Right kidney (tissue), 1 donor: ENCODE data around the gene GPR85.
"Not testable (repeated sequence)": the region's sequence is repeated elsewhere in the genome, so short reads cannot be mapped to it uniquely, and the experiment has no call there.

Experiments
- DNase-seq: peaks from one replicate; pipeline ENCODE4 v3.0.0-alpha.2; 2016

Gene GPR85

DNA sequence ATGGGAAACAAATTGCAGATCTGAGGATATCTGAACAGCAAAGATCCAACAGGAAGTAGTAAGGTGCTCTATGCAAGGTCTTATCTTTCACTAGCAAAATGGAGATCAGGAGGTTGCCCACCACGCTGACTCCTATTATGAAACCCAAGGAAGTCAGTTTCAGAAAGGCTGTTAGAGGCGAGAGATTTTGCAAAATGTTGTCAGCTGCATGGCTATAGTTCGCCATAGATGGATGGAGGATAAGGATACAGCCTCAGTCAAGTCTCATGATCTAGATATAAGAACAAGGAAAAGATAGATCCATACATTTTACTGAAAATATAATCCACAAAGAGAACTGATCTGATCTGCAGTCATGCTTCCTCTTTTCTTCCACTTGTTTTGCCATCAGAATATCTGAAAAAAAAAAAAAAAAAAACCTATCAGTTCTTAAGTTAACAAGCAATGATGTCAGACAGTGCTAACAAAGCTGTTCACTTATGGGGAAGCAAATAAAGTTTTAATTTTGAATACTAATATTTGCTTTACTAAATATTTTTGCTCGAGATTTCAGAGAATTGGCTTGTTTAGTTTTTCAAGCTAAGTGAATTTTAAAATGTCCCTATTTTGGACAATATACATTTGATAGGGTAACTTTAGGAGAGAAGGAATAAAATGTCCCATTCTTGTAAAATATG, 2.0 kb downstream of the GPR85 start:
- DNase-seq, result no peak

DNA sequence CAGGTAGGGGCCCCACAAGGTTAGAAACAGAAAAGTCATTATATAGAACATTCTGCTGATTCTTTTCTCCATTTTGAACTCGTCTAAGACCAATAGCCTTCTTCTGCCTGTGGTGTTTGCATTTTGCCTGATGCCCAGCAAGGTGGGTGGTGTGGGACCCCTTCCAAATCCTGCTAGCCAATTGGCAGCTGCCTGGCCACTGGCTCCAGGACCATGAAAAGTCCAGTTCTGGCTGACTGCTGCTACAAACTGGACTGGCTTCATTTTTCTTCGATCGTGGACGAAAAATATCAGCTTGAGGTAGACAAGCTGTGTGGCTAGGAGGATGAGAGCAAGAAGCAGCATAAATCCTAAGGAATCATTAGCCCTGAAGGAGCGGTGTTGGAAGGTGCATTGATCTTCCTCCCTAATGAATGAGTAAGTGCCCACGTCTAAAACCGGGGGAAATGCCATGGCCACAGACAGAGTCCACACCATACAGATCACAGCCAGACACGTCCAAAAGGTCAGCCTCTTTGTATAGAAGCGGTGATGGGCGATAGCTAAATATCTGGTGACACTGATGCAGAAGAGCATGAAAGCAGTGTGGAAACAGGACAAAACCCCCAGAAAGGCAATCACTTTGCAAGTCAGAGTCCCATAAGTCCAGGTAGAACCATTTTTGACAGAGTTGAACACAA, 2.7 kb downstream of the GPR85 start:
- no peak for DNase-seq

GRCh38 chr7:113083132-113083815, 3.4 kb downstream of the GPR85 start:
- no peak for DNase-seq

- DNase-seq, result no peak
Observed at GRCh38 chr7:113078331-113078730, 8.3 kb downstream of the GPR85 start.

- DNase-seq, result no peak
Observed at GRCh38 chr7:113076703-113077102, 9.9 kb downstream of the GPR85 start.

GRCh38 chr7:113071465-113071864, 15.2 kb downstream of the GPR85 start:
- no peak for DNase-seq

DNA sequence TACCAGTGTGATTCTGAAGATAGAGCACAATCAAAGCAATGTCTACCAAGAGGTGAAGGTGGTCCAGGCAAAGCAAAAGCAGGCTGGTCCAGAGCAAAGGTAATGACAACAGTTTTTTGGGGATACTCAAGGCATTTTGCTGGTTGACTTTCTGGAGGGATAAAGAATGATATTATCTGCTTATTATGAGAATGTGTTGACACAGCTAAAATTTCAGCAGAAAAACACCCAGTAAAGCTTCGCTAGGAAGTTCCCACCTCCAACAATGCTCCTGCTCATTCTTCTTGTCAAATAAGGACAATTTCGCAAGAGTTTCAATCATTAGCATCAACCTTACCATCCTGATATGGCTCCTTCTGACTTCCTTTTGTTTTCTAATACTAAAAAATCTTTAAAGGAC, 24.1 kb downstream of the GPR85 start:
- DNase-seq, result no peak

GRCh38 chr7:113060100-113060499, 26.5 kb downstream of the GPR85 start:
- no peak for DNase-seq

GRCh38 chr7:113054938-113055337, 31.7 kb downstream of the GPR85 start:
- no peak for DNase-seq

- not testable (repeated sequence) for DNase-seq
Observed at GRCh38 chr7:113054272-113054671, 32.4 kb downstream of the GPR85 start.

GRCh38 chr7:113049221-113049620, 37.4 kb downstream of the GPR85 start:
- not testable (repeated sequence) for DNase-seq

DNA sequence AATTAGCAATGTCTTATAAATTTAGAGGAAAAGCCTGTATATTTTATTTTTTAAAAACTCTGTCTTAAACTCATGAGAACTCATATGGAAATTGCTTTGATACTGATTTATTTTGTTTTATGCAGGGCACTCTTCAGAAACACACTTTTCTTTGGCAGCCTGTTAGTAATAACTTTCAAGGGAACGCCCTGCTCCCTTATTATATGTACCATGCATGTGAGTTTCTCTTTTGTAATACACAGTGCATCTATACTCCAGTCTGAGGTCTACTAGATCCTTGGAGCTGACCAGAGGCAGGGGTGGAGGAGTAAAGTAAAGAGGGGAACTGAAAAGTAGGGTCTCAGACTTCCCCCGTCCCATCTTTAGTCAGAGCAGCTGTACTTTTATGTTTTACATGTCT, 40.2 kb downstream of the GPR85 start:
- no peak for DNase-seq

DNA sequence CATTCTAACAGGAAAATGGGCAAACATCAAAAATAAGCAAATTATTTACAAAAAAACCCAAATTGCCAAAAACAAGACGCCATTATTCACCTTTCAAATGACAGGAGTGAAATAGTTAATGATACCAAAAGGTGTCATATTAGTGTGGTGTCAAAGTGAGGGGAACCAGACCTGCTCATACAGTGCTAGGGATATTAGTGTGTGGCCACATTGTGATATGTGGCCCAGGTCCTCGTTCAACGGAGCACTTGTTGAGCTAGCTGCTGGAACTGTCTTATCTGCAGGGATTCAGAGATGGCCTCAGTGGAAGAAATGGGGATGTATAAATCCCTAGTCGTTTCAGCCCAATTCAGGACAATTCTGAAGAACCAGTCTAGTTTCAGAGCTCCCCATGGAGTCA, 41.2 kb downstream of the GPR85 start:
- DNase-seq, result no peak

DNA sequence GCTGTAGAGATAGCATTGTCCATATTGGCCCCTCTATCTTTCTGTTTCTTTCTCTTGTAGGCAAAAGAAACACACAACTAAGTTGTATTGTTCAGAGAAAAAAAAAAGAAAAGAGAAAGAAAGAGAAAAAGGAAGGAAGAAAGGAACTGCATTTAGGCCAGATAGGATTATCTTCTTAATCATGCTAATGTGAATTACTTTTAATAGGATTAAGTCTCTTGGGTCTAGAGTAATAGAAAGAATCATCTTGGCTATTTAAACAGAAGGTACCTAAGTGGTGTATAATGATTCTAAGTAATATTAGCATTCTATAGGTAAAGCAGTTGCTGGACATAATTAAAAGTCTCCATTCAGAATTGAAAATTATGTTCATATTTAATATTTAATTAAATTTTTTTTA, 42.2 kb downstream of the GPR85 start:
- DNase-seq, result no peak

GRCh38 chr7:113040849-113041248, 45.8 kb downstream of the GPR85 start:
- DNase-seq, result no peak

DNA sequence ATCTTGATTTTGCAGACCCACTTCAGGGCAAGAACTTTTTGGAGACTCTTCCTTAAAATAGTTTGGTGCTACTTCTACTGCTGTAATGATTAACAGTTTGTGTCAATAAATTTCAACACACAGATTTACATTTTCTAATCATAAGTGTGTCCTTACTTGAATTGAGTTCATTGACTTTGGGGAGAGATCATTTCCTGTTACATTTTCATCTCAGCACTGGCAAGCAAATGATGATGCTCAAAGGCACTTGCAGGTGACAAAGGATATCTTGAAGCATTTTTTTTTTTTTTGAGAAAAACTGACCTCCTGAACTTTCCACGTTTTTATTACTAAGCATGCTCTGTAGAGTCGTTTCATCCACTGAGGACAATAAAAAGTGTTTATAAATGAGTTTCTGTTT, 52.7 kb downstream of the GPR85 start:
- DNase-seq, result no peak
